Neutrophil (primary cell): ENCODE measurements around the gene ALDOB.
A peak's percentile ranks its signal among the peaks of the same experiment; 100 is the strongest.

ENCODE experiments used
- H3K27ac ChIP-seq: fragments of 200-600 bp; sonication (generic); 2 replicates; pipeline ENCODE4 v1.5.1; 2016; ENCODE audit warnings: mild to moderate bottlenecking, moderate library complexity
- H3K27me3 ChIP-seq: fragments of 200-600 bp; sonication (generic); 2 replicates; pipeline ENCODE4 v1.6.0; 2016; ENCODE audit warnings: mild to moderate bottlenecking
- H3K36me3 ChIP-seq: fragments of 200-600 bp; sonication (generic); 2 replicates; pipeline ENCODE4 v1.5.1; 2017
- H3K4me1 ChIP-seq, 2 experiments: fragments of 200-600 bp in 1 of 2; sonication (generic) in 1 of 2; 1 replicate in 1 of 2; 2 replicates in 1 of 2; pipeline versions ENCODE4 v1.5.1 to v1.6.1; 2013 to 2016; ENCODE audit warnings: low read depth in 1 of 2, low read length in 1 of 2, mild to moderate bottlenecking in 1 of 2, moderate library complexity in 1 of 2; ENCODE audit not compliant: control insufficient read depth in 1 of 2, insufficient read depth in 1 of 2
- H3K4me3 ChIP-seq, 2 experiments: fragments of 200-600 bp in 1 of 2; sonication (generic) in 1 of 2; 1 replicate in 1 of 2; 2 replicates in 1 of 2; pipeline ENCODE4 v1.5.1; 2013 to 2016; ENCODE audit warnings: low read depth in 1 of 2, low read length in 1 of 2, mild to moderate bottlenecking in 1 of 2, moderate library complexity in 1 of 2
- H3K9me3 ChIP-seq: fragments of 200-600 bp; sonication (generic); 2 replicates; pipeline ENCODE4 v1.5.1; 2016
- CTCF ChIP-seq: fragments of 200-600 bp; sonication (generic); IDR thresholded peaks from 2 replicates; pipeline ENCODE4 v1.5.1; 2016; ENCODE audit warnings: antibody characterized with exemption

The ALDOB gene

DNA sequence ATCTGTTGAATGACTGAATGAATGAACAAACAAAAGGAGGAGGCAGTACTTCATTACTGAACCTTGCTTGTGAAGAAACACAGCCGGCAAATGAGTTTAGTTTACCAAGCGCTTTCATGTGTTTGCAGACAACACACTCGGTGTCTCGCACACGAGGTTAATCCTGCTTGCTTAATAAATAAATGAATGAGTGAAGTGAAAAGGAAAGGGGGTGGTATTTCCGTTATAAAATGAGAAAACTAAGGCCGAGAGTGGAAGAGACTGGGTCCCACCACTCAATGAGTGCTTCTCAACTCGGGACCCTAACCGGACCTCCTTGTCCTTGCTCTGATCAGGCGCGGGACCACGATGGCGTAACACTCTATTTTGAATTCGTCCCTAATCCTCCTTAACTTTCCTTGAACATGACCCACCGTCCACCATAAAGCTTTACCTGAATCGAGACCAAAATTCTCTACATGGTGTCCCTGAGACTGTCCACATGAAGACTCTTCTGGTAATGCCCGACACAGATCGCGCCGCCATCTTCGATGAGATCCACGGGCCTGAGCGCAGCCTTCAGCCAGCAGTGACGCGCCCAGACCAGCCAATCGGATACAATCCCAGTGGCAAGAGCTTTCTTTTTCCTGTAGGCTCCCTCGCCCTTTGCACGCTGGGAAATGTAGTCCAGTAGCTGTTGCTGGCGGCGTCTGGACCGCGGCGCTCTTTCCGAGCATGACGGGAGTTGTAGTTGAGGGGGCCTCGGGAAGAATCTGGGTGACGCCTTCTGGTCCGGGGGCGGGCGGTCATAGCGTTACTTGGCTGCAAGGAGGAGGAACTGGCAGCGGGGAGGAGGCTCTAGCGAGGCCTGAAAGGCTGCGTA lies 37.3 kb downstream of the ALDOB start, which contains the start of the genes MRPL50 and ZNF189:
Gene MRPL50, minus strand, starts transcription at position 551 of the 862 bp plus-strand sequence. Its CDS starts 26 bp downstream, at position 525.
Gene ZNF189, plus strand, starts transcription at position 784 of the 862 bp plus-strand sequence. CDS start 306 bp downstream, outside the sequence.
- H3K27me3 ChIP-seq = no peaks in the 10 kb centered on the region
- peaks cover 24 to 26% of the 10 kb centered on the region in 2 experiments for H3K4me1 ChIP-seq
- TF ChIP-seq CTCF = peak; percentile 32
- H3K4me3 ChIP-seq = peak within 1 kb of the TSS; percentile 81 to 95
- no peaks in the 10 kb centered on the region for H3K9me3 ChIP-seq
- H3K27ac ChIP-seq = peak within 1 kb of the TSS; percentile 88
- H3K36me3 ChIP-seq = peaks cover 29% of the 10 kb centered on the region

- peak overlapping the region; percentile 88 for H3K27ac ChIP-seq
- H3K36me3 ChIP-seq = peaks cover 23% of the 10 kb centered on the region
- peak overlapping the region; percentile 81 to 95 for H3K4me3 ChIP-seq
- no peaks in the 10 kb centered on the region for H3K27me3 ChIP-seq
- TF ChIP-seq CTCF = no peak
- peaks cover 24 to 26% of the 10 kb centered on the region in 2 experiments for H3K4me1 ChIP-seq
- no peaks in the 10 kb centered on the region for H3K9me3 ChIP-seq
Measured at GRCh38 chr9:101397746-101398067, 37.9 kb downstream of the ALDOB start.

DNA sequence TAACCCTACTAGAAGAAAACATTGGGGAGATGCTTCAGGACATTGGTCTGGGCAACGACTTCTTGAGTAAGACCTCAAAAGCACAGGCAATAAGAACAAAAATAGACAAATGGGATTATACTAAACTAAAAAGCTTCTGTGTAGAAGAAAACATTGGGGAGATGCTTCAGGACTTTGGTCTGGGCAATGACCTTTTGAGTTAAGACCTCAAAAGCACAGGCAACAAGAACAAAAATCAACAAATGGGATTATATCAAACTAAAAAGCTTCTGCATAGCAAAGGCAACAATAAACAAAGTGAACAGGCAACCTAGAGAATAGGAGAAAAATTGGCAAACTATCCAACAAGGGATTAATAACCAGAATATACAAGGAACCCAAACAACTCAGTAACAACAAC lies 40.9 kb downstream of the ALDOB start:
- Histone ChIP-seq H3K27me3 (no peaks in the 10 kb centered on the region), H3K36me3 (peaks cover 8% of the 10 kb centered on the region), H3K27ac (no peak overlapping the region), H3K9me3 (no peaks in the 10 kb centered on the region), H3K4me3 (no peak overlapping the region), H3K4me1 (peaks cover 15 to 26% of the 10 kb centered on the region in 2 experiments)
- TF ChIP-seq CTCF = no peak

DNA sequence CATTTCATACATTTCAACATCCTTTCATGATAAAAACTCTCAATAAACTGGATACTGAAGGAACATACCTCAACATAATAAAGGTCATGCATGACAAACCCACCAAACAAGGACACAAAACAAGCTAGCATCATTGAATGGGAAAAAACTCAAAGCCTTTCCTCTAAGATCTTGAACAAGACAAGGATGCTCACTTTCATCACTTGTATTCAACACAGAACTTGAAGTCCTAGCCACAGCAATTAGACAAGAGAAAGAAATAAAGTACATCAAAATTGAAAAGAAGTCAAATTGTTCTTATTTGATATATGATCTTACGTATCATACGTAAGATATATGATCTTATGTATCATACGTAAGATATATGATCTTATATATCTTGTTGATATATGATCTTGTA lies 42.4 kb downstream of the ALDOB start:
- Histone ChIP-seq H3K36me3 (peaks cover 15% of the 10 kb centered on the region), H3K9me3 (no peaks in the 10 kb centered on the region), H3K27ac (no peak overlapping the region), H3K4me3 (no peak overlapping the region), H3K27me3 (no peaks in the 10 kb centered on the region), H3K4me1 (peaks cover 7 to 17% of the 10 kb centered on the region in 2 experiments)
- TF ChIP-seq CTCF = no peak

- peaks cover 15% of the 10 kb centered on the region for H3K36me3 ChIP-seq
- no peaks in the 10 kb centered on the region for H3K27me3 ChIP-seq
- no peak overlapping the region for H3K4me3 ChIP-seq
- no peak overlapping the region for H3K27ac ChIP-seq
- no peak for TF ChIP-seq CTCF
- no peaks in the 10 kb centered on the region for H3K9me3 ChIP-seq
- H3K4me1 ChIP-seq = peaks cover 0 to 11% of the 10 kb centered on the region in 2 experiments
Measured at GRCh38 chr9:101388507-101388993, 47.0 kb downstream of the ALDOB start.
